GM19467 (cell line): ENCODE data around the gene PPP1R37.

ENCODE experiments used
- ATAC-seq: cut with Tn5 transposase; IDR thresholded peaks from one replicate; pipeline ENCODE4 v1.9.1; 2021; ENCODE audit warnings: mild to moderate bottlenecking, moderate library complexity; ENCODE audit not compliant: unreplicated experiment

Gene PPP1R37

DNA sequence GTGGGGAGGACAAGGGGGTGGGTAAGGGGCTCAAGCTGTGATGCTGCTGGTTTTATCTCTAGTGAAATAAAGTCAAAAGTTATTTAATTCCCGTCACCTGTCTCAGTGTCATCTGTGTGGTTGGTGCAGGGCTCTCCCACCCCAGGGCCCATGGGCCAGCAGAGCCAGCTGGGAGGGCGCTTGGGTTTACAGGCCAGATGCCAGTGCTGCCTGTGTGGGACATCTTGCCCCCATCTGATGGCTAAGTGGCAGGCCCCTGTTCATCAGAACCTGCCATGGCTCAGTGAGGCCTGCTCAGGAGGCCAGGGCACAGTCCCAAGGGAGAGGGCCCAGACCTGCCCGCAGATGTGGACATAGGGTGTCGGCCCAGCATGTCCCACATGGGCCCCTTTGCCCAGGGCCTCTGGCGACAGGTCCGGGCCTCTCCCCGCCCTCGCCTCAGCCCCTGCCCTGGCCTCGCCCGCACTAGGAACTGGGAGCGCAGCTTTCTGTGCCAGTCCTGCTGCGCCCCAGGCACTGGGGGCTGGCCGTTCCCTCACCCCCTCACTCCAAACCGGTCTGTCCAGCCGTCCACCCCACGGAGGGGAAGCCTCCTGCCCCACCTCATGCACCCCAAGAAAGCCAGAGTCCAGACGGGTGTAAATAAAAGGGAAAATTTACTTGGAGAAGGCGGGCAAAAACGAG lies 22.0 kb upstream of the PPP1R37 start:
- no peak for ATAC-seq

DNA sequence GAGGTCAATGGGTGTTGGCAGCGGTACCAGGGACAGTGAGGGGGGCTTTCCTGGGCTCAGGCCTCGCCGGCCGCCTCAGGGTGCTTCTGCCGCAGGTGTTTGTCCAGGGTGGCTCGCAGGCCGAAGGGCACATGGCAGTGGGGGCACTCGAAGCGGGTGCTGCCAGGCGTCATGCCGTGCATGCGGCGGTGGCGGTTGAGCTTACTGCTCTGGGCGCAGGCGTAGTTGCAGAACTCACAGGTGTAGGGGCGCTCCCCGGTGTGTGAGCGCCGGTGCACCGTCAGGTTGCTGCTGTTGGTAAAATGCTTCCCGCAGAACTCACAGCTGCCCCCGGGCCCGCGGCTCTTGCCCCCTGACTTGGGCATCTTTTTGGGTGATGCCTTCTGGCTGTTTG lies 21.4 kb upstream of the PPP1R37 start:
- no peak for ATAC-seq

DNA sequence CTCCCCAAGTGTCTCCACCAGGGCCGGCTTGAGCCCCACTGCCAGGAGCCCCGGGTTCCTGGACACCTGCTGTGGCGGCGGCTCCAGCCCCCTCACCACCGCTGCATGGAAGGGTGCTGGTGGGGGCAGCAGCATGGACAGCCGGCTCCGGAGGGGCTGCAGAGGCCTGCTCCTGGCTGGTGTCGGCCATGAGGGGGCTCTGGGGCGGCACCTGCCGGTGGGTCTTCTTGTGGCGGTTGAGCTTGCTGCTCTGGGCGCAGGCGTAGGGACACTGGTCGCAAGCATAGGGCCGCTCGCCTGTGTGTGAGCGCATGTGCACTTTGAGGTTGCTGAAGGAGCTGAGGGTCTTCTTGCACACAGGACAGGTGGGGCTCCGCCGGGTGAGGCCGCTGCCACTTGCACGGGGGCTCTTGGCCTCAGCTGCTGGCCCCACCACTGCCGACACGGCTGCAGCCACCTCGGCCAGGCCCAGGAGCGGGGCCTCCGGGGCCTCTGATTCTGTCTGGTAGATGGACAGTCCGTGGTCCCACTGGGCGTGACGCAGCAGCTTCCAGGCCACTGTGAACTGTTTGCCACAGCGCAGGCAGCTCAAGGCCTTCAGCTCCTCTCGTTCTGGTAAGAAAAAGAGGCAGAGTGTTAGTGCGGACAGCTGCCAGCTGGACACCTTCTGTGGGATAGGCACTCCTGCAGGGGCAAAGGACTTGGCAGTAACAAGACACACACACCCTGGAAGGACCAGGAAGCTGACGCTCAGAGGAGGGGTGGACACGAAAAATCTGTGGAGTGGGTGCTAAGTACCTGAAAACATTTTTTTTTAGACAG lies 20.8 kb upstream of the PPP1R37 start:
- no peak for ATAC-seq

DNA sequence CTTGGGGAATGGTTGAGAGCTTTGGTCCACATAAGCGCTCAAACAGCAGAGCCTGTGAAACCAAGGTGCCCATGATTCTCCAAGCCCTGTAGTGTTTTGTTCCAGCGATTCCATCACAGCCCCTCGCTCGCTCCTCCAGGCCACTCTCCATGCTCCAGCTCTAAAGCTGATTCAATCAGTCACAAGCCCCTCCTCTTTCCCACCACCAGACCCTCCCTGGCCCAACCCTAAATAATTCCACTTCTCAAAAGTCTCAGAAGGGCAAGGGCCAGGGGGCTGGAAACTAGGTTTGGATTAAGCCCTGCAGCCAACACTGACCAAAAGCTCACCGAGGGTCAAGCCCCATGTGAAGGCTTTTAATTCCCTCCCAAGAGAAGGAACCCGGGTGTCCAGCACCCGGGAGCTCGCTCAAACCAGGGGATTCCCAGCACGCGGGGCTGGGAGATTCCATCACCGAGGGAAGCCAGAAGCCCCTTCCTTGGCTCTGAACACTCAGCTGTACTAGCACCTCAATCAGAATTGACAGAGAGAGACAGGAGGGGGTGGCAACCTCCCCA lies 18.2 kb upstream of the PPP1R37 start:
- ATAC-seq, result no peak

DNA sequence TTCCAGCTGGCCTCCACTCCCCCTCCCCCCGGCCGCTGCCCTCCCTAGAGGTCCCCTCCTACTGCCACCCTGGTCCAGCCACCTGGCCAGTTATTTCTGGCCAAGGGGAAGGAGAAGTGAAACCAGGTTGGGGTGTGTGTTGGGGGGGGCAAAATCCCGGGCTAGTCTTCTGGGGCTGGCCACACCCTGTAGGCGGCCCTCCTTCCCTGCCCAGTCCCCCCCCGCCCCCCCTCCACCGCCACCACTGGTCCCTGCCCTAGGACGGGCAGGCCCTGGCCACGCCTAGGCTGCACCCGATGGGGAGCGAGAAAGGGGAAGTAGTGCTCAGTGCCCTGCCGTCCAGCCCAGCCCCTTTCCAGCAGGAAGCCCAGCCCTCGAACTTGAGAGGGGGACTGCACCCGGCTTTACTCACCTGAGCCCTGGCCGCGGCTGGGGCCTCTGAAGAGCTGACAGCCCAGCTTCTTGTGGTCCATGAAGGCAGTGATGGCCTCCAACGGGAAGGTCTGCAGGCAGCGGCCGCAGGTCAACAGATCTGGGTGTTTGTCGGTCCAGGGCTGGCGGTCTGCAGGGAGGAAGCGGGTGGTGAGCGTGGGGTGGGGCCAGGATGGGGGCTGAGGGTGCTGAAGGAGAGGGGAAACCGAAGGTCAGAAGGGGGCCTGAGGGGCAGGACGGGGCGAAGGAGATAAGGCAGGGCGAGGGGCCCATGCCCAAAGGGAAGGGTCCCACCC lies 17.5 kb upstream of the PPP1R37 start:
- ATAC-seq, result peak; percentile 48

DNA sequence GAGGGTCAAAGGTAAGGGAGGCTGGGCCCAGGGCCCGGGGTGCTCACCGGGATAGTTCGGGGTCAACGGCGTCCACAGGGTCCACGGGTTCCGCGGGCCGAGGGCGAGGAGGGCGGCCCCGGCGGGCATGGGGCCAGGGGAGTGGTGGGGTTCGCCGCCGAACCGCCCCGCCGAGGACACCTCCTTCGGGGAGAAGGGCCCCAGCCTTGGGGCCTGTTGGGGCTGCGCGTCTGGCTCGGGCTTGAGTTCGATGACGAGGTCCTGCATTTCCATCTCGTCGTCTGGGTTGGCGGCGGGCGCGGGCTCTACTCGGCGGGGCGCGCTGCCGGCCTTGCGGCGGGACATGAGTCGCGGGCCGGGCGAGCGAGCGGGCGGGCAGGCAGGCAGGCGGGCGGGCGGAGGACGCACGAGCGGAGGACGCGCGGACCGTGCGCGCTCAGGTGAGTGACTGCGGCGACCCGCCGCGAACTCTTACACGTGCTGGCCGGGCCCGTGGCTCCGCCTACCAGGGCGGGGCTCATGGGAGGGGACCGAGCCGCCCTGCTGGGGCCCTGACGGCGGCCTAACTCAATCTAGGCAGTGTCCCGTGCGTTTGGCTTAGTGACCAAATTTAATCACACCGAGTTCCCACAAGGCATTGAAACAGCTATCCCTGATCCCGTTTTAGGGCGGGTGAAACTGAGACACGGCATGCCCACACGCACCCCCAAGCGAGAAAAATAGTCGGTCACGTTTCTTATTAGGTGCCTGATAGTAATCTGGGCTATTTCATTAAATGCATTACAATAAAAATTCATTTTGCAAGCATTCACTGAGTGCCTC lies 16.7 kb upstream of the PPP1R37 start, which contains the start of gene ZNF296:
ZNF296 (minus strand) TSS at position 450 of the 822 bp plus-strand sequence; CDS start at position 345, 105 bp downstream.
- ATAC-seq, result peak; percentile 39

DNA sequence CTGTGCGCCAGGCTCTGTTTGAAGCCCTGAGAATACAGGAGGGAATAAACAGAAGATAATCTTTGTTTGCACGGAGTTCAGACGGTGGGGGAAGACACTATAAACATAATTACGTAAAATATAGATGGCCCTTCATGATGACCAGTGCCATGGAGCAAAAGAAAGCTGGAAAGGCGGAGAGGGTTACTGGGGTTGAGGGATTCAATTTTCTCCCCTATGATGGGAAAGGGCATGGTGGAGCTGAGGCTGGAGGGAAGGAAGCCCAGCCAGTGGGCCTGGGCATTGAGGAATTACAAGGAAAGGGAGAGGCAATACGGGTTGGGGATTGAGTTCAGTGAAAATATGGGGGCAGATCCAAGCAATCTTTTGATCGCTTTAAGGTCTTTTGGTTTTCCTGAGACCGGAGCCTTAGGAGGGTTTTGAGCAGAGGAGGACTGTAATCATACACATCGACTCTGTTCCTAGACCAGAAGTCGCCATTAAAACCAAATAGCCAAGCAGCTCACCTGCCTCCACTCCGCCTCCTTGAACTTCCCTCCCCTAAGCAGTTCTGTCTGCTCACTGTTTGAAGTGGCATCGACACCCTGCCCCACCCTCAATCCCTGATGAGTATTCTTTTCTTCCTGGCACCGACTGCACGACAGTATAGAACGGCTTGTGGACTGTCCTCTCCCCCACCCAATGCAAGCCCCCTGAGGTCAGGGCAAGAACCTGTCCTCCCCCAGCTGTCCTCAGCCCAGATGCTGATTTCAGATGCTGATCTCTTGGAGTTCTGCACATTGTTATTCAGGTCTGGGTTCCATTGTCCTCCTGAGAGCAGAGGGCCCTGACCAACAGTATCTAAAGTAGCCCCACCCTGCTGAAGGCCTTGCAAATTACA lies 15.9 kb upstream of the PPP1R37 start:
- no peak for ATAC-seq

DNA sequence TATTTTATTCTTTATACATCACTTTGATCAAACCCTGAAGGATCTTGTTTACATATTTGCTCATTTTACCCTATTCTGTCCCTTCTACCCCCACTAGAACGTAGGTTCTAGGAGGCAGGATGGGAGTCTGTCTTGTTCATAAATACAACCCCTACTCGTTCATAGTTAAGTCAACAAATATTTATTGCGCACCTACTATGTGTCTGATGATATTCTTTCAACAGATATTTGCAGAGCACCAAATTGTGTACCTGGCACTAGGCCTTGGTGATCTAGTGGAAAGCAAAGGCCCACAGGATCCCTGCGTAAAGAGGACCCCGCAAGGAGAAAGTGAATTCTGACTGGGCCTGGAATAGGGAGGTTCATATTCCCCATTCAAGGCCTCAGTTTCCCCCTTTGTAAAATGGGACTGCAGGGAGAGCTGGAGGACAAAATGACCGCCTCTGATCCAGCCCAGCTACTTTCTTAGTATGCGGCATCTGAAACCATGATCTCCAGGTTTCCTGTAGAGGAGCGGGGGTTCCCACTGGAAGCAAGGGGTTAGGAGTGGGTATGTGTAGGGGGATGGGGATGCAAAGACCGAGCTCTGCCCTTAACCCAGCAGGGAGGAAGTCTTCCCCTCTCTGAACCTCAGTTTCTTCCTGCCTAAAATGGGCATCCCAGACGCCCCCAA lies 14.5 kb upstream of the PPP1R37 start:
- no peak for ATAC-seq

DNA sequence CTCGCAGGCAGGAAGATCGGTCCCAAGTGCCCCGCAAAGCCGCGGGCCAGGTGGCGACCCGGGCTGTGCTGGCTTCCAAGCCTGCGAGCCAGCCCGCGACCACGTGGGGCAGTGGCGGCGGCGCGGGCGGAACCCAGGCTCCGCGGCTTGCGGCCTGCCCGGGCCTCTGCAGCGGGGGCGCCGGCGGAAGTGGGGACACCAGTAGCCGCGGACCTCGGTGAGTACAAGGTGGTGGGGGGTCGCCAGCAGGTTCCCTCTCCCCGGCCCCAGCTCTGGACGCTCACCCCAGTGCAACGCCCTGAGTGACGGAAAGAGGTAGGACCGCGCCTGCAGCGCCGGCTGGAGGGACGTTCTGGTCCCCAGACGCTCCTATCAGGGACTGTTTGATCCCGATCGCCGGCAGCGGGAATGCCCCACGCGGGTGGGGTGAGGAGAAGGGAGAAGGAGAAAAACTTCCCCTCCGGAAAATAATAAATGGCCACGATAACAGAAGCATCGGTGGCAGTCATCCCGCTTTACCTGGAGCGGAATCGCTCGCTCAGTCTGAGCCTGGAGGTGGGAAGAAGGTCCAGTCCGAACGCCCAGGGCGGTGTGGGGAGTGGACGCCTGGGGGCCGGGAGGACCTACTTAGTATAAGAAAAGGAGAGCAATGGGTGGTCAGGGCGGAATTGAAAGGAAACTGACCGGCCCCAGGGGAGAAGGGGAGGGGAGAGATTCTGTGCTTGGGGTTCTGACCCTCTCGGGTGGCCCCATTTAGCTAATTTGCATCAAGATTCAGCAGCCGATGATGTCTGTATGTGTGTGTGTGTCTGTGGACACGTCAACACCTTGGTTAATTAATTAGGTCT lies 13.7 kb upstream of the PPP1R37 start, which contains the start of gene GEMIN7:
GEMIN7 (plus strand) TSS at position 198 of the 848 bp plus-strand sequence. CDS start 10,855 bp downstream, outside the sequence.
- ATAC-seq, result no peak

DNA sequence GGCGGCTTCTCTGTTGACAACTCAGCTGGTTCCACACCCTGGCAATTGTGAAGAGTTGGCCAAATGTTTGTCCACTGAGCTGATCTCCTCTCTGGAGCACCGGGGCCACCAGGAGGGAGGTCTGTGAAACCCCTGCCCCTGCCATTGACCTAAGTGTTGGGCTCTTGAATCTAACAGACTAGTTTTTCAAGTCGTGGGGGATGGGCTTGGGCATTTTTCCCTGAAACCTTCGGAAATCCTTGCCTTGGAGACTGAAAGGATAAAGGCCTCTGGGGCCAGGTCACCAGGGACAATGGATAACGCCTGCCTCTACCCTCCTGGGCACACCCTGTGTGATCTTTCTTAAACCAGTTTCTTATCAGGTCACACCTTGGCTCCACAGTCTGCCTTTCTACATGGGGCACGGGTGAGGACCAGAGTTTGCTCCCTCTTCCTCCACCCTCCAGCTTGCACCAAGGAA lies 13.0 kb upstream of the PPP1R37 start:
- ATAC-seq, result no peak

DNA sequence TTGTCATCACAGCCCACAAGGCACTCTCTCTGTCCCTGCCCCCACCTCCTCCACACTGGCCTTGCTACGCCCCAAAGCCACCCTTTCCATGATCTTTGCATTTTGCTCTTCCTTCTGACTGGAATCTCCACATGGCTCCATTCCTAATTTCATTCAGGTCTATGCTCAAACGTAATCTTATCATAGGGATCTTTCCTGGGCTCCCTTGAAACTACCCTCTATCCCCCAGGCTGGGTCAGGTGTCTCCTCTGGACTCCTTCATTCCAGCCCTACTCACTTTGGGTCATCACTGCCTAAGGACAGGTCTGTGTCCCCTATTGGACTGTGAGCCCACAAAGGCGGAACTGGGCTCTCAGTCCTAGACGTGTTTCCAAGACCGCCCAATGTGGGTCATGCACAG lies 10.8 kb upstream of the PPP1R37 start:
- no peak for ATAC-seq

DNA sequence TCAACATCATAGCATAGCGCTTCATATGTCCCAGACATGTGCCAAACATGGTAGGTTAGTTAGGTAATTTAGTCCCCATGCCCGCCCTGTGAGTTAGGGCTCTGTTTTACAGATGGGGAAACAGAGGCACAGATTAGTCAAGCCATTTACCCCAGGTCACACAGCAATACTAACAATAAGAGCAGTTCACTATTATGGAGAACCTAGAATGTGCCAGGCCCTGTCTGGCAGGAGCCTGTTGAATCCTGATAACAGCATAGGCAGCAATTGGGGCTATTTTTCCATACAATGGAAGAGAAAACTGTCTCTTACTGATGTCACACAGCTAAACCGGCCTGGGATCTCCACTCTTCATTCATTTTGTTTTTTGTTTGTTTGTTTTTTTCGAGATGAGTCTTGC lies 6.5 kb upstream of the PPP1R37 start:
- ATAC-seq, result no peak

DNA sequence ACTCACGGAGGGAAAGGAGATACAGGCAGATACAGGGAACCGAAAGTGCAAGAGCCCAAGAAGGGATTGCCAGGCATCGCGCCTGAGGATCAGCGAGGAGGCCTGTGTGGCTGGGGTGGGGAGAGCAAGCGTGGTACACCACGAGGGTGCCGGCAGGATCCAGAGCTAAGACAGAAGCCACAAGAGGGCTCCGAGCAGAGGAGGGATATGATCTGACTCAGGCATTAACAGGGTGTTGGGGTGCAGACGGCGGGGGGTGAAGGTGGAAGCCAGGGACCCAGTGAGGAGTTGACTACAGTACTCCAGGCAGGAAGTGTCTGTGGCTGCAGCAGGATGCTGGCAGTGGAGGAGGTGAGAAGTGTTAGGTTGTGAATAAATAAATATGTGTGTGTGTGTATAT lies 5.4 kb upstream of the PPP1R37 start:
- no peak for ATAC-seq

DNA sequence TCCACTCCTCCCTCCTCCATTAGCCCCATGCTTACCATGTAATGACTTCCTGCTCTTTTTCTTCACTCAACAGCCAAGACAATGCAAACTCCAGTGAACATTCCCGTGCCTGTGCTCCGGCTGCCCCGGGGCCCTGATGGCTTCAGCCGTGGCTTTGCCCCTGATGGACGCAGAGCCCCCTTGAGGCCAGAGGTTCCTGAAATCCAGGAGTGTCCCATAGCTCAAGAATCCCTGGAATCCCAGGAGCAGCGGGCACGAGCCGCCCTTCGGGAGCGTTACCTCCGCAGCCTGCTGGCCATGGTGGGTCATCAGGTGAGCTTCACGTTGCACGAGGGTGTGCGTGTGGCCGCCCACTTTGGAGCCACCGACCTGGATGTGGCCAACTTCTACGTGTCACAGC lies 2.9 kb upstream of the PPP1R37 start:
- no peak for ATAC-seq

DNA sequence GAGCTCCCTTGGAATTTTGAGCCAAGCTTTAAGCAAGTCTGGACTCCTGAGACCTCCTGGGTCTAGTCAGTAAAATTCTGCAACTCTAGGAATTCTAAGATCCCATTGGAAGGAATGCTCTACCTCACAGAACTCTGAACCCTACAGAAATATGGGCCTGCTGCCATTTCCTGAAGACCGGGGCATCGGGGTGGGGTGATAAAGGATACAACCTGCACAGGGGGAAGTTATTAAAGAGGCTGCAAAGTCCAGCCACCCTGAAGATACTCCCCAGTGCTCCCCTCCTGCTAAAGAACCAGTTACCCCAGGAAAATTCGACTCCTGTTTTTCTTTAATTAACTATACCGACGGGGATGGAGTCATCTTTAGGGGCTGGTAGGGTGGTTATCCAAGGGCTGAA lies 2.4 kb upstream of the PPP1R37 start:
- ATAC-seq, result no peak

DNA sequence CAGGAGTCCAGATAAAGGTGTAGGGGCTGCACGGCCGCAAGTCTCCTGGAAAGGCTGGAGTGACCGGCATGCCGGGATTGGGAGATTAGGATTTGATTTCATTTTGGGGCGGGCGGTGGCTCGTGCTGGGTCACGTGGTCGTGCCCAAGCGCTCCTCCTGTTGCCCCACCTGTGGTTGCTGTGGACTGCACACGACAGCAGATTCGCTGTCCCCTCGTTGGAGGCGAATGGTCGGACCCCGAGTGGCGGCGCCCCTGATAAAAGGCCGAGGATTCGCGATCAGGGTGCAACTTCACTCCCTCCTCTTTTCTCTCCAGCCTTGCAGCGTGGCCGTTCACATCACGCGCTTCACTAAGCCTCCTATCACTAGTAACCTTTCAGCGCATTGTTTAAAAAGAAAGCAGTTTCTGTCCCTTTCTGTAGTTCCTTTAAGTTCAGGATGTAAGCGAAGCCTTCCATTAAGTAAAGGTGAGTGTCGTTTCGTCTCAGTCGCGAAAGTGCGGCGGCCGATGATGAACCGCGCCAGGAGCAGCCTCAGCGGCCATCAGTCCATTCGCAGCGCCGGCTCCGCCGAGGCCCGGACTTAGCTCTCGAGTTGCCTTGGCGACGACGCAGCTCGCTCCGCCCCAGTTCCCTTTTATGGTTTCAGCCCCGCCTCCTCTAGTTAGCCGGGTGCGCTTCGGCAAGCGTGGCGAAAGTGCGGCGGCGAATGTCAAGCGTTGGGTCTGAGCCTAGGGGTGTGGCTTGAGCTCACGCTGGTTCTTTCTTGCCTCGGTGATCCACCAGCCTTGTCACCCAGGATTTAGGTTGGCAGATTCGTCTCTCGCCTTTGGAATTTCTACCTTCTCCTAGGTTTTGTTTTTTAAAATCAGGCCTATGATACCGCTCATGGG lies 1.7 kb upstream of the PPP1R37 start:
- peak; percentile 51 for ATAC-seq

DNA sequence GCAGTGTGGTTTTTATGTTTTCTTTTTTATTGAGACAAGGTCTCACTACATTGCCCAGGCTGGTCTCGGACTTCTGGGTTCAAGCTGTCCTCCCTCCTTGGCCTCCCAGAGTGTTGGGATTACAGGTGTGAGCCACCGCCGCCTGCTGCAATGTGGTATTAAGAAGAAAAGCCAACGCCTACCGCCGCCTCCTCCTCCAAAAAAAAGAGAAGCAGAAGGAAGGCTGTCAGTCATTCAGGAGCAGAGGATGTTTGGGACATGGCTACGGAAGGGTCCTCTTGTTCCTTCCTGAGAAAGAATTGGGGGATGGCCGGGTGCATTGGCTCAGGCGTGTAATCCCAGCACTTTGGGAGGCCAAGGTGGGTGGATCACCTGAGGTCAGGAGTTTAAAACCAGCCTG lies 1.2 kb downstream of the PPP1R37 start:
- ATAC-seq, result no peak
